Stimulated activated CD8-positive, alpha-beta memory T cell treated with anti-CD3 and anti-CD28 coated beads, Interleukin-15, amount 100 ng/mL, for 48 hours (primary cell): ENCODE measurements around the gene FOLR2.
"Not testable (repeated sequence)": the region's sequence is repeated elsewhere in the genome, so short reads cannot be mapped to it uniquely, and the experiment has no call there.

Experiments
- DNase-seq, 2 donors: peaks; one replicate each; pipeline ENCODE4 v3.0.0-alpha.2; 2020; ENCODE audit warnings: low read depth in 2 of 2

FOLR2 gene

DNA sequence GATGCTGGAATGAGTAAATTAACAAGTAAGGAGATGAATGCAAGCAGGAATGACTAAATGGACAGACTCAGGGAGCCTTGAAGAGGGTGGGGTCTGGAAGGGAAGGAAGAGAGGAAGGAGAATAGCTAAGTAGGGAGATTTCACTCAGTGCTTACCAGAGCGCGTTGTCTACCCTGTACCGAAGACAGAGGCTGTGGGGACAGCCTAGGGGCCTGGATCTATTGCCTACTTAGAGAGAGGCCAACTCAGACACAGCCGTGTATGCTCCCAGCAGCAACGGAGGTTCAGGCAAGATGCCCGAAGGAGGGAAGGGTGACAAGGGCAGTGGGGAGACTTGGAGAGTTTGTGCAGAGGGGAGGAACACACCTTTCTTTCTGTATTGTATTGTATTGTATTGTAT lies at the start of gene FOLR2:
FOLR2 (plus strand) TSS at position 157 of the 400 bp plus-strand sequence. CDS start 1,791 bp downstream, outside the sequence.
- no peak for DNase-seq

DNA sequence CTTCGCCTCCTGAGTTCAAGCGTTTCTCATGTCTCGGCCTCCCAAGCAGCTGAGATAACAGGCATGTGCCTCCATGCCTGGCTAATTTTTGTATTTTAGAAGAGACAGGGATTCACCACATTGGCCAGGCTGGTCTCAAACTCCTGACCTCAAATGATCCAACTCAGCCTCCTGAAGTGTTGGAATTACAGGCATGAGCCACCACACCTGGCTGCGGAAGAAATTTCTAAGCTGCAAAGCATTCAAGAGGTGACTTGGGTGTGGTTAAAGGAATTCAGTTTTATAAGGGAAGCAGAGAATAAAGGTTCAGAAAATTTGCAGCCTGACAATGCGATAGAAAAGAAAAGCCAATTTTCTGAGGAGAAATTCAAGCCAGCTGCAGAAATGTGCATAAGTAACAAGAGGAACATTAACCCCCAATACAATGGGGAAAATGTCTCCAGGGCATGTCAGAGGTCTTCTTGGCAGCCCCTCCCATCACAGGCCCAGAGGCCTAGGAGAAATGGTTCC lies 47.5 kb upstream of the FOLR2 start:
- not testable (repeated sequence) for DNase-seq

DNA sequence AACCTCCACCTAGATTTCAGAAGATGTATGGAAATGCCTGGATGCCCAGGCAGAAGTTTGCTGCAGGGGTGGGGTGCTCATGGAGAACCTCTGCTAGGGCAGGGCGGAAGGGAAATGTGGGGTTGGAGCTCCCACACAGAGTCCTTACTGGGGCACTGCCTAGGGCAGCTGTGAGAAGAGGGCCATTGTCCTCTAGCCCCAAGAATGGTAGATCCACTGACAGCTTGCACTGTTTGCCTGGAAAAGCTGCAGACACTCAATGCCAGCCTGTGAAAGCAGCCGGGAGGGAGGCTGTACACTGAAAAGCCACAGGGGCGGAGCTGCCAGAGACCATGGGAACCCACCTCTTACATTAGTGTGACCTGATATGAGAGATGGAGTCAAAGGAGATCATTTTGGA lies 46.8 kb upstream of the FOLR2 start:
- DNase-seq = not testable (repeated sequence)

DNA sequence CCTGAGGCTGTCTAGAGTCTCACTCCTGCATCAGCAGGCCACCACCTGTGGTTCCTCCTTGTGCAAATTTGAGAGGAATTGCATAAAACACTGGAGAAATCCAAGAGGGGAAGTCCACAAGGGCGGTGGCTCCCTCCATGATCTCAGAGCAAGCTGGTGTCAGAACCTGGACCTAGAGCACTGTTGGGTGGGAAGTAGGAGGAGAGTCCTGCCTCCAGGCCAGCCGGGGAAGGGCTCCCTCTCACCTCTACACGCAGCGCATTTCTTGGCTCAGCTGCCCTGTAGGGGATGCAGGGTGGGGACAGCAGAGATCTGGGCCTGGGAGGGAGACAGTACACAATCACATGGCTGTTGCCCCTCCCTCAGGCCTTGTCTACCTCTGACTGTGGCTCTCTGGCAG lies 44.6 kb upstream of the FOLR2 start:
- not testable (repeated sequence) for DNase-seq

DNA sequence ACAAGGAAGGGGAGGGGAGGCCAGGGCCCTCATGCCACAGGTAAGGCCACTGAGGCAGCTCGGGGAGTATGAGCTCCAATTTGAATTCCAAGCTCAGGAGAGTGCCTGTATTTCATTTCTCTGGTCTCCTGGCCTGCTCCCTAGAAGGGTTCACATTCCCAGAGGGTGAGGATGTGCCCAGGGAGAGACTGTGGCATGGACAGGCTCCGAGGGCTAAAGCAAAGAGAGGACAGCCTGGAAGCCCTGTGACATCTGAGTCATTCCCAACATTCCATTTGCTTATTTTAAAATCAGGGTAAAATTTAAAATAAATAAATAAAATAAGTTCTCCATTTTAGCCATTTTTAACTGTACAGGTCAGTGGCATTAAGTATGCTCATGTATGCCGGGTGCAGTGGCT lies 43.3 kb upstream of the FOLR2 start:
- no peak for DNase-seq

DNA sequence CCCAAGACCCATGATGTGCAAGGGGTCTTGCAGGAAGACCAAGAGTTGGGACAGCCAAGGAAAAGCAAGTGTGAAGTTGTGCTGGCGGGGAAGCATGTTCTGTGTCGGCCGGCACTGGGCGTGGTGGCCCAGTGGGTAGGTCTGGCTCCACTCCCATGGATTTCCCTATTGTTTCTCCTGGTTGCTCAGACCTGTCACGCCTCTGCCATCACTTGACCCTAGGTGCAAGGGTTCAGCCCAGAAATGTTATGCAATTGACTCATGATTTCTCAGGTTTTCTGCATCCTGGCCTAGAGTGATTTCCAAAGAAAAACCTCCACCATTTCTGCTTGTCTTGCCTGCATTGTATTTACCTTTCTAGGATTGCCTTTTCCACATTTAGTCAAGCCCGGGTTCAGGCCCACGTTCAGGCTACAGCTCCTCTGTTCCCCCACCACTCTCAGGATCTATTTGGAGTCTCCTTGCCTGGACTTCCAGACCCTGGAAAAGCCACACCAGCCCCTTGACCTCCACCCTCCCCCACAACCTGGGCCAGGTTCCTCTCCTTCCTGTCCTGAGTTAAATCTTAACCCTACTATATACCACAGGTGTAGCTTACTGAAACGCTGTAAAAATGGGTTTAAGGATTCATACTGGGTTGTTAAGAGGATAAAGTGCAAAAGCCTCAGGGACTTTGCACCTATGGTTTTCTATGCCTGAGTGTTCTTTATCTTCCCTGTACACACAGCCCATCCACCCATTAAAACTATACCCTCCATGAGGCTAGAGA lies 42.1 kb upstream of the FOLR2 start:
- no peak for DNase-seq

DNA sequence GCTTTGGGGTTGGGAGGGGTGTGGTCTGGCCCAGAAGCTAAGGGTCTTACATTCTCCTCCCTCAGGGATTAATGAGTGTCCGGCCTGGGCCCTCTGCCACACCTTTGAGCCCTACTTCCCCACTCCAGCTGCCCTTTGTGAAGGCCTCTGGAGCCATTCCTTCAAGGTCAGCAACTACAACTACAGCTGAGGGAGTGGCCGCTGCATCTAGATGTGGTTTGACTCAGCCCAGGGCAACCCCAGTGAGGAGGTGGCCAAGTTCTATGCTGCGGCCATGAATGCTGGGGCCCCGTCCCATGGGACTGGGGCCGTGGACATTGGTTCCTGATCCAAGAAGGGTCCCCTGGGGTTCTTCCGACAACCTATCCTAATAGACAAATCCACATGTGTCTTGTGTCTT lies 38.9 kb upstream of the FOLR2 start:
- DNase-seq = no peak

DNA sequence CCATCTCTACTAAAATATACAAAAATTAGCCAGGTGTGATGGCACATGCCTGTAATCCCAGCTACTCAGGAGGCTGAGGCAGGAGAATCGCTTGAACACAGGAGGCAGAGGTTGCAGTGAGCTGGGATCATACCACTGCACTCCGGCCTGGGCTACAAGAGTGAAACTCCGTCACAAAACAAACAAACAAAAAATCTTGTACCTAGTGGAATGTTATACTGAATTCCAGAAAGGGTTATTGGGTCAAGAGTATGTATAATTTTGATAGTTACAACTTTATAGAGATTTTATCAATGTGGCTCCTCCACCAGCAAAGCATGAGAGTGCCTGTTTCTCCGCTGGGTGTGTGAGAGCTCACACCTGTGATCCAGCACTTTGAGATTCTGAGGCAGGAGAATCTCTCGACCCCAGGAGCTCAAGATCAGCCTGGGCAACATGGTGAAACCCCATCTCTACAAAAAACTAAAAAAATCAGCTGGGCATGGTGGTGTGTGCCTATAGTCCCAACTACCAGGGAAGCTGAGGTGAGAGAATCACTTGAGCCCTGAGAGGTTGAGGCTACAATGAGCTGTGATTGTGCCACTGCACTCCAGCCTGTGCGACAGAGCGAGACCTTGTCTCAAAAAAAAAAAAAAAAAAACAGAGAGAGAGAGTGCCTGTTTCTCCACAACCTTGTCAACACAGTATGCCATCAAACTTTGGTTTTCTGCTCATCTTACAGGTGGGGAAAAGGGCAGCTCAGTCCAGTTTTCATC lies 37.4 kb upstream of the FOLR2 start:
- no peak for DNase-seq

DNA sequence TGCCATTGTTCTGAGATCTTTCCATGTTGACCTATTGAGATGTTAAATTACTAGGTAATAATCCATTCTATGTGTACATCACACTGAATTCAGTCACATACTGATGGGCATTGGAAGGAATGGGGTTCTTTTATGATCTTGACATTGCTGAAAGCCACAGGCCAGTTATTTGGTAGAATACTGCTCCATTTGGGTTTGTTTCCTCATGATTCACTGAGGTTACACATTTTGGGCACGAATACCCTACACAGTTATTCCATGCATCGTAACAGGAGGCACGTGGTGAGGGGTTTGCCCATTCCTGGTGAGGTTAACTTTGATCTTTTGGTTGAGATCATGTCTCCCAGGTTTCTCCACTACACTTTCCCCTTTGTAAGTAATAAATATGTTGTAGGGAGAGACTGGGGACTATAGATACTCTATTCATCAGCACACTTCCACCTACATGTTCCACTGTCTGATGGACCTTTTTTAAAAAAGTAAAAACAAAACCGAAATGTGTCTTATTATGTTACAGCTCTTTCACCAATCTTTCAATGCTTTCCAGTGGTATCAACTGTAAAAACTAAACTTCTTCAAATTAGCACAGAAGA lies 36.7 kb upstream of the FOLR2 start:
- peak in 1 of 2 donors; percentile 2 for DNase-seq

DNA sequence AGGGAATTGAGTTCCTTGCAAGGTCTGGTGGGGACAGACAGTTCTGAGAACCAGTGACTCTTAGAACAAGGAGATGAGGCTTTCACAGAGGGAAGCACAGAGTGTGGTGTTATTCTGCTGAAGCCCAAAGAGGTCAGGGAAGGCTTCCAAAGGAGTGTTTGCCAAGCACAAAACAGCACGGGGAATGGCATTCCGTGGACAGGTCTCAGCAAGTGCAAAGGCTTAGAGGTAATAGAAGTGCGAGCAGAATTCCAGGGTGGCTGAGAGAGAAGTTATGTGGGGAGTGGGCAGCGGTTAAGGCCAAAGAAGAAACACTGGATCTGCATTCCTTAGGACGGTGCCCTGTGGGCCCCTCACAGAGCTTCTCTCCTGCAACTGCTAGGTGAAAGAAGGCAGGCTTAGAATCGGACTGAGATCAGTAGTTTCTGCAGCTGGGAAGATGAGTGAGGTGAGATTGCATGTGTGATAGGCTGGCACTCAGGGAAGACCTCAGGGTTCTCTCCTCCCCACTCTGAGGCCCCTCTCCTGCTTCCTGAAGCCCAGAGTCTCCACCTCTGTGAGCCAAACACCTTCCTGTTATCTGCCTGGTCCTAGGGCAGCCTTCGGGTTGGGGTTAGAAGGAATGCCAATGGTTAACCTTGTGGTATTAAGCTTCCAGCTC lies 35.6 kb upstream of the FOLR2 start:
- DNase-seq = not testable (repeated sequence)

DNA sequence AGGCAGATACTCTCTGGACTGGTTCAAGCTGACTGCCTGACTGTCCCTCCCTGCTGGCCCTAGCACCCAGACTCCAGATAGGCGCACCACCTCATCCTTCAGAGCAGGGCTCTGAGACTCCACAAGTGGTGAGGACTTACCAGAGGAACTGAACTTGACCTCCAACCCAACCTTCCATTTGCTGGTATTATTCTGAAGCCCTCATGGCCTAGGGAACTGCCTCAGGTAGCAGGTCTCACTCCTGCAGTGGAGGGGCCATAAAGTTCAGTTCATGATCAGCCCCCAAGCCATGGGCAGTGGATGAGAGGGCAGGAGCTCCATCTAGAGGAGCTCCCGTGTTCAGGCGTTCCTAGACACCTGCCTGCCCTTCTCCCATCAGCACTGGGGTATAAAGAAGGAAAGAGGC lies 35.0 kb upstream of the FOLR2 start:
- not testable (repeated sequence) for DNase-seq

DNA sequence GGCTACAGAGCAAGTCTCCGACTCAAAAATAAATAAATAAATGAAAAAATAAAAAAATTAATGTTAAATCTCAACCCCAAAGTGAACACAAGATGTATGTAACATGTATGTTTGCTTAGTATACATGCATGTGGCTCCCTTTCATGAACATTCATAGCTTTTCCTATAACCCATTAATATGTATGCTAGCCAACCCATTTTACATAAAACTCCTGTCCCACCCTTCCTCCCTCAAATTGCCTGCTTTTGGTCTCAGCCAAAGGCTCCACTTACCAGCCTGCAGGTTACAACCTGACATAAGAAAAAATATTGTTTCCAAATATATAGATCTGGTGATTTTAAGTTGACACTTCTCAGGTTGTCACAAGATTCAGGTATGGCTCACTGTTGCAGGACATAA lies 28.3 kb upstream of the FOLR2 start:
- DNase-seq = no peak

DNA sequence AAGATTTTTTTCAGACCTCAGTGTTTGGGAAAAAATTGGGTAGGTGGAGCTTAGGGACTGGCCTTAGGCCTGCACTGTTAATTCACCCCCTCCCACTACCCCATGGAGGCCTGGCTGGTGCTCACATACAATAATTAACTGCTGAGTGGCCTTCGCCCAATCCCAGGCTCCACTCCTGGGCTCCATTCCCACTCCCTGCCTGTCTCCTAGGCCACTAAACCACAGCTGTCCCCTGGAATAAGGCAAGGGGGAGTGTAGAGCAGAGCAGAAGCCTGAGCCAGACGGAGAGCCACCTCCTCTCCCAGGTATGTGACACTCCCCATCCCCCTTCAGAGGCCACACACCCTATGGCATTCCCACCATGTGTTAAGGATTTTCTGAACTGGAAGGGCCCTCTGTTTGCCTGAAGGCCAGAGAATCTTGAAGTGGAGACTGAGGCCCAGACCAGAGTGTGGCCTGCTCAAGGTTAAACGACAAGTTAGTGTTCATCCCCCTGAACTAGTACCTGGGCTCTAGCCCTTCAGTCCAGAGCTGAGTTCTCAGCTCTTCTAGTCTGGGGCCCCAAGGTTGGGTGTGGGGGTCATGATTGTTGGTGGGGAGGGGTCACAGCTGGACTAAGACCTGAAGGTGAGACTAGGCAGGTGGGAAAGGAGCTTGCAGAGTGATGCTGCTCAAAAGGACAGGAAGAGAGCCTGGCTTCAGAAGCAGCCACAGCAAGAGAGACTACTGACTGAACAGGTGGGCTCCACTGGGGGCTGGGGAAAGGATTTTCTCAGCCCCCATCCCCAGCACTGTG lies 26.9 kb upstream of the FOLR2 start:
- no peak for DNase-seq

DNA sequence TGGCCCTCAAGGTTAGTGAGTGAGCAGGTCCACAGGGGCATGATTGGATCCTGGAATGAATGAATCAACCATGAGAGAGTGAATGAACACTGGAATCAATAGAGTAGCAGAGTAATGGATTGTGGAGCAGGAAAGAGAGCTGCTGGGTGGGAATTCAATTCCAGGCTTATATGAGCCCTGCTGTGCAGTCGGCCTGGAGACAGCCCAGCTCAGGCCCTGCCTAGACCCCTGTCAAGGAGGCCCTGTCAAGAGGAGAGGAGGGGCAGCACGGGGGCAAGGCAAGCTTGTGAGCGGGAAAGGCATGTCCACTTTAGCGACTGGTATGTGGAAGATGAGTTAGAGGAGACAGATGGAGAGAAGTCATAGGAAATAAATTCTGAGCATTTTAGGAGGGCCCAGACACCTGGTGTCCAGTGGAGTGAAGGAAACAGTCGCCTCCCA lies 25.9 kb upstream of the FOLR2 start:
- DNase-seq = no peak

DNA sequence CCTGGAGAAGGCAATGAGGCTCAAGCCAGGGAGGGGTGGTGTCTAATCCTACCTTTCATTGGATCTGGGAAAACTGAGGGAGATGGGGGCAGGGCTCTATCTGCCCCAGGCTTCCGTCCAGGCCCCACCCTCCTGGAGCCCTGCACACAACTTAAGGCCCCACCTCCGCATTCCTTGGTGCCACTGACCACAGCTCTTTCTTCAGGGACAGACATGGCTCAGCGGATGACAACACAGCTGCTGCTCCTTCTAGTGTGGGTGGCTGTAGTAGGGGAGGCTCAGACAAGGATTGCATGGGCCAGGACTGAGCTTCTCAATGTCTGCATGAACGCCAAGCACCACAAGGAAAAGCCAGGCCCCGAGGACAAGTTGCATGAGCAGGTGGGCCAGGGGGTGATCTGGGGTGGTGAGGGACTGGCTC lies 24.6 kb upstream of the FOLR2 start, which contains the start of gene FOLR1:
FOLR1 (plus strand) TSS at position 180 of the 421 bp plus-strand sequence; CDS start at position 214, 34 bp downstream.
- no peak for DNase-seq

DNA sequence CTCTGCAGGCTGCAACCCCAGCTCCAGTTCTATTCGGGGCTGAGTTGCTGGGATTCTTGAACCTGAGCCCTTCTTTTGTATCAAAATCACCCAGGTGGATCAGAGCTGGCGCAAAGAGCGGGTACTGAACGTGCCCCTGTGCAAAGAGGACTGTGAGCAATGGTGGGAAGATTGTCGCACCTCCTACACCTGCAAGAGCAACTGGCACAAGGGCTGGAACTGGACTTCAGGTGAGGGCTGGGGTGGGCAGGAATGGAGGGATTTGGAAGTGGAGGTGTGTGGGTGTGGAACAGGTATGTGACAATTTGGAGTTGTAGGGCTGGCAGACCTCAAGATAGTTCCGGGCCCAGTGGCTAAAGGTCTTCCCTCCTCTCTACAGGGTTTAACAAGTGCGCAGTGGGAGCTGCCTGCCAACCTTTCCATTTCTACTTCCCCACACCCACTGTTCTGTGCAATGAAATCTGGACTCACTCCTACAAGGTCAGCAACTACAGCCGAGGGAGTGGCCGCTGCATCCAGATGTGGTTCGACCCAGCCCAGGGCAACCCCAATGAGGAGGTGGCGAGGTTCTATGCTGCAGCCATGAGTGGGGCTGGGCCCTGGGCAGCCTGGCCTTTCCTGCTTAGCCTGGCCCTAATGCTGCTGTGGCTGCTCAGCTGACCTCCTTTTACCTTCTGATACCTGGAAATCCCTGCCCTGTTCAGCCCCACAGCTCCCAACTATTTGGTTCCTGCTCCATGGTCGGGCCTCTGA lies 20.9 kb upstream of the FOLR2 start:
- DNase-seq = no peak

DNA sequence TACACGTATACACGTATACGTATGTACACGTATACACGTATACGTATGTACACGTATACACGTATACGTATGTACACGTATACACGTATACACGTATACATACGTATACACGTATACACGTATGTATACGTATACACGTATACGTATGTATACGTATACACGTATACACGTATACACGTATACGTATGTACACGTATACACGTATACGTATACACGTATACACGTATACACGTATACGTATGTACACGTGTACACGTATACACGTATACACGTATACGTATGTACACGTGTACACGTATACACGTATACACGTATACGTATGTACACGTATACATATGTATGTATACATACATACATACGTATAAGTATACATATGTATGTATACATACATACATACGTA lies 15.1 kb upstream of the FOLR2 start:
- DNase-seq = not testable (repeated sequence)

DNA sequence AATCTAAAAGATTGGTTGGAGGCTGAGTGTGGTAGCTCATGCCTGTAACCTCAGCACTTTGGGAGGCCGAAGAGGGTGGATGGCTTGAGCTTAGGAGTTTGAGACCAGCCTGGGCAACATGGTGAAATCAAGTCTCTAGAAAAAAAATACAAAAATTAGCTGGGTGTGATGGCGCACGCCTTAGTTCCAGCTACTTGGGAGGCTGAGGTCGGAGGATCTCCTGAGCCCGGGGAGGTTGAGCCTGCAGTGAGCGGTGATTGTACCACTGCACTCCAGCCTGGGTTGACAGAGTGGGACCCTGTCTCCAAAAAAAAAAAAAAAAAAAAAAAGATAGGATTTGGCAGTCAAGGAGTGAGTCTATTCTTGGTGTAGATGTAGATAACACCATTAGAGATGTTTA lies 14.0 kb upstream of the FOLR2 start:
- DNase-seq = no peak

DNA sequence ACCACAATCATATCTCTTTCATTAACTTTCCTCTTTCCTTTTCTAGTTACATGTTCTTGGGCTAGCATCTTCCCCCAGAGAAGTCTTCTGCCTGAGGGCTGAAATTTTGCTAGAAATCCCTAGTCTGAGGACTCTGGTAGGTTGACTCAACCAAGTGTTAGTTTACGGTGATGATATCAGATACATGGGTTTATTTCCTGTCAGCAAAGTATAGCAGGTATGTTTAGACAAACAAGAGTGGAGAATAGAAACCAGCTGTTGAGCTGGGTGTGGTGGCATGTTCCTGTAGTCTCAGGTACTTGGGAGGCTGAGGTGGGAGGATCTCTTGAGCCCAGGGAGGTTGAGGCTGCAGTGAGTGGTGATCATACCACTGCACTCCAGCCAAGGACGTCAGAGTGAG lies 13.4 kb upstream of the FOLR2 start:
- DNase-seq = no peak

DNA sequence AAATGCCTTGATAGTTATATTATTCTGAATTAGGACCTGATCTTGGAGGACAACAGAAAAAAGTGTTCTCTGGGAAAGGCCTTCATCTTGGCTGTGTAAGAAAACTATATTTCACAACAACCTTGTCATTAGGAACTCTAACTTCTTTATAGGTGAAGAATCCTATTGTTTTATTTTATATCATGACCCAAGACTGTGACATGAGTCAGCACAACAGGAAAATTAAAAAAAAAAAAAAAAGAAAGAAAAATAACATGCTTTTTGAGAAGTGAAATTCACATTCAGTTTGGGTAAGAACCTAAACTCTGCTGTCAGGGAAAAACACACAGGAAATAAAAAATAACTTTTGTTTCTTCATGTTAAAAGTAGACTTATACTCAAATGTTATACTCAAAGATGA lies 11.7 kb upstream of the FOLR2 start:
- no peak for DNase-seq
